Measurements from ENCODE around the gene FBRSL1. TPM values are rescaled to one million over a fixed set of nuclear protein-coding genes. Genes with fewer than 3 reads are reported as not detected.

FBRSL1 gene
- total RNA-seq, 2 experiments from 2014 or later = 60.3 to 65.4 TPM

- ChIA-PET POLR2A (no interaction called here), CTCF (interaction anchor here (0.6 to 1.4 kb wide), 11 partner anchors 16 to 487 kb away, joined by 3 to 17 read pairs (median 4); no protein-coding TSS in a partner anchor)
Measured at GRCh38 chr12:132560614-132561426, 70.9 kb downstream of the FBRSL1 start.

Other genes with a start within 250 kb of the FBRSL1 start
- not detected for gene GALNT9, start 160.6 kb upstream of the FBRSL1 start, total RNA-seq
- gene LRCOL1, start 120.4 kb downstream of the FBRSL1 start, total RNA-seq = not detected
- not detected for gene P2RX2, start 128.6 kb downstream of the FBRSL1 start, total RNA-seq
- 100 to 1,000 TPM; 125 to 129 TPM for gene POLE, start 197.2 kb downstream of the FBRSL1 start, total RNA-seq
- 10 to 100 TPM; 21.0 to 21.9 TPM for gene PXMP2, start 197.4 kb downstream of the FBRSL1 start, total RNA-seq
- gene PGAM5, start 220.7 kb downstream of the FBRSL1 start, total RNA-seq = 100 to 1,000 TPM; 104 to 105 TPM